Anterior cingulate cortex (tissue), 58 donors: ENCODE data around the gene KLF4.

Experiments
- DNase-seq, 58 donors: peaks; one replicate each; lab custom pipeline; 2025; lab: John Stamatoyannopoulos, UW

KLF4 gene

DNA sequence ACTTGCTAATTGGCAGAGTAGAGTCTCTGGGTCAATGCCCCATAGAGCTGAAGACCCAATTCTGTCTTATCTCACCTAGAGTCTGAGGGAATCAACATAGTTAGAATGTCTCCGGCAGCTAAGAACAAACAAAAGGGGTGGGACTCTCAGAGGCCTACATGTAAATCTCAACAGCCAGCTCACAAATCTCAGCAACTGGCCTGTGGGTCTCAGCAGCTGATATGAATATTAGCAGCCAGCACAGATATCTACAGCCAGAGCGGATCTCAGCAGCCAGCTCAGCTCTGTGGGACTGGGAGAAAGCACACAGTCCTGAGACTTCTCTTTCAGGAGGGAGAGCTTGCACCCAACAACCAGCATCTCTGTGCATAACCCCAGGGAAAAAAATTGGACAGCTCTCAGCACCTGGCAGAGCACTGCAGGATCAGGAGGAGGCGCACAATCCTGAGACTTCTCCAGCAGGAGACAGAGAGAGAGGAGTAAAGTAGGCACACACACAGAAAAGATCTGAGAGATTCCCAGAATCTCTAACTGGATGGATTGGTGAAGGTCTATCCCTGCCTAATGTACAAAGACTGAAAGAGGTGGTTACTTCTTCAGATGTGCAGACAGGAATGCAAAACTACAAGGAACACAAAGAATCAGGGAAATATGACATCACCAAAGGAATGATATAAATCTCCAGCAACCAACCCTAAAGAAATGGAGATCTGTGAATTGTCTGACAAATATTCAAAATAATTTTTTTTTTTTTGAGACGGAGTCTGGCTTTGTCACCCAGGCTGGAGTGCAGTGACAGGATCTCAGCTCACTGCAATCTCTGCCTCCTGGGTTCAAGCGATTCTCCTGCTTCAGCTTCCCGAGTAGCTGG lies 29.2 kb downstream of the KLF4 start:
- no peak for DNase-seq

DNA sequence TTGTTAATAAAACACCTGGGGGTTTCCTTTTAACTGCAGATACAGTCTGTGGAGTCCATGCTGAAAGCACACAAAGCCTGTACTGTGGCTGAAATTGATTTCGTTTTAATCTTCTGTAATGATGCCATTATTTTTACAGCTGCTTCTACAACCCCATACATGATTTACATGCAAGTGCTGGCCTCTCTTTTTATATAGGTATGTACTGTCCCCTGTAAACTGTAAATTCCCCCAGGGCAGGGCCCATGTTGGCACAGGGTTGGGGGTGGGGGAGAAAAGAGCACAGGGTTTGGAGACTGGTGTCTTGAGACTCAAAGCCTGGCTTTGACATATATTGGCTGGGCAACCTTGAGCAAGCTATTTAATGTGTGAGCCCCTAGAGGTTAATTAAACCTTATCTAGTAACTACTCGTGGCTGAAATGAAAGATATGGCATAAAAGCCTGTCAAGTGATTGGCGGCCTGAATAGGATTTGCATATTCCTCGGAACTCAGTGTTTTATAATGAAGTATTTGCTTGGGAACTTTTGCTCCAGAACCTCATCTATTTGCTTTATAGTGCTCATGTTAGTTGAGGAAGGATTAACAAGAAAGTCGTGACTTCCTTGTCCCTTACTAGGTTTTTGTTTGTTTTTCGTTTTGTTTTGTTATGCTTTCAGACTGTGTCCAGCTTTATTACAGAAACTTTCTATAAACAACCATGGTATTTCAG lies 34.0 kb downstream of the KLF4 start:
- DNase-seq, result no peak

DNA sequence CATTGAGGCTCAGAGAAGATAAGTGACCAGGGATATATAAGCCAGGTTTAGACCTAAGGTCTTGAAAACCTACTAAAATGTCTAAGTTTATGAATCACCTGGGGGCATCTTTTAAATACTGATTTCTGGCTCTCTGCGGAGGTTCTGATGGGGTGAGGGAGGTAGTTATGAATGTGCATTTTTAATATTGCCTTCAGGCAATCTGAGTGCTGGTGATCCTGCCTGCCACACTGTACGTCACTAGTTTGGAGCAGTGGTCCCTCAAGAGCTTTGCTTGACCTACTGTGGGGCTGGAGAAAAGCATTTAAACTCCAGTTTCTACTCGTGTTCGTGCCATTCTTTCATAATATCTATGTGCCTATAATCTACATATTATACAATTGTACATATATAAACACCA lies 36.1 kb downstream of the KLF4 start:
- no peak for DNase-seq

DNA sequence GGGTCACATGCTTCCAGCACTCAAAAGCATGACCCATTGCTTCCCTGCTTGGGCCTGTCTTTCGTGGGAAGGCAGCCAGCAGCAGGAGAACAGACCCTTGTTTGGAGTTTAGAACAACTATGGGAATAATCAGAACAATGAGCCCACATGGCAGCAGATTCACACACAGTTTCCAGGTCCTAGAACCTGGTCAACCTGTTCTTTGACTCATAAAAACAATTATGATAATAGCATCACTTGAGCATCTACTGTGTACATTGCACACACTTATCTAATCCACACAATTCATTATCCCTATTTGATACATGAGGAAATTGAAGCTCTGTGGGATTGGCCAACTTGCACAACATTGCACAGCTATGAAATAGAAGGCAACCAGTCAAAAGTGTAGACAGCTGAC lies 41.7 kb downstream of the KLF4 start:
- no peak for DNase-seq

DNA sequence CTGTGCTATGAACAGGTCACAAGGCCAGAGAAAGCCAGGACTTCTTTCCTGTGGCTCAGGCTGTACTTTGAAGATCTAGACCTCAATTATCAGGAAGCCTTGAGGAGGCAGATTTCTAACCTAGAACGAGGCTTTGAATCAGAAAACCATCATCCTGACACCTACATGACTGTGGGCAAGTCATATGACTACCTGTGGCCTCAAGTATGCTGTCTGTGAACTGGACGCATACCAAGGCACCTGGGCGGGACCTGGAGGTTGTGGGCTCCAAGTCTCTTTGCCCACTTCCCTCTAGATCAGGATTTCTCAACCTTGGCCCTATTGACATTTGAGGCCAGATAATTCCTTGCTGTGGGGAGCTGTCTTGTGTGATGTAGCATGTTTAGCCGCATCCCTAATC lies 42.5 kb downstream of the KLF4 start:
- DNase-seq, result no peak

DNA sequence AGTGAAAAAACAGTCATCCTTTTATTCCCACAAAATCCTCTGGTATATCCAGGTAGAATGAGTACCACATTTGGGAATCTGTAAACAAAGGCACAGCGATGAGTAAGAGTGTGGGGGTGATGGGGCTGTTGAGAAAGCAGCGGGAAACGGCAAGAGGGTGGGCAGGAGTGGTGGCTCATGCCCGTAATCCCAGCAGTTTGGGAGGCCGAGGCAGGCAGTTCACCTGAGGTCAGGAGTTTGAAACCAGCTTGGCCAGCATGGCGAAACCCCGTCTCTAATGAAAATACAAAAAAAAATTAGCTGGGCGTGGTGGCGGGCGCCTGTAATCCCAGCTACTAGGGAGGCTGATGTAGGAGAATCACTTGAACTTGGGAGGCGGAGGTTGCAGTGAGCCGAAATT lies 43.1 kb downstream of the KLF4 start:
- no peak for DNase-seq

DNA sequence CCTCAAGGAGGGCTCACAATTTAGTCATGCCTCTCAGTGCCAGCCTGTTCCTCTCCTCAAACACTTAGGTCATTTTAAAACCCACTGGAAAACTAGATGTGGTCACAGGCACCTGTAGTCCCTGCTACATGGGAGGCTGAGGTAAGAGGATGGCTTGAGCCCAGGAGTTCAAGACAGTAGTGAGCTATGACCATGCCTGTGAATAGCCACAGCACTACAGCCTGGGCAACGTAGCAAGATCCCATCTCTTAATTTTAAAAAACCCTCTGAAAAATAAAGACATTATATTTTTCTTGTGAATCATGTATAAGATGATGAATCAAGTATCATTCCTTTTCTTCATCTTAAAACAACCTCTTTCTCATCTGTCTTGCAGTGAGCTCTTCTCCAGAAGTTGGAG lies 45.8 kb downstream of the KLF4 start:
- no peak for DNase-seq

DNA sequence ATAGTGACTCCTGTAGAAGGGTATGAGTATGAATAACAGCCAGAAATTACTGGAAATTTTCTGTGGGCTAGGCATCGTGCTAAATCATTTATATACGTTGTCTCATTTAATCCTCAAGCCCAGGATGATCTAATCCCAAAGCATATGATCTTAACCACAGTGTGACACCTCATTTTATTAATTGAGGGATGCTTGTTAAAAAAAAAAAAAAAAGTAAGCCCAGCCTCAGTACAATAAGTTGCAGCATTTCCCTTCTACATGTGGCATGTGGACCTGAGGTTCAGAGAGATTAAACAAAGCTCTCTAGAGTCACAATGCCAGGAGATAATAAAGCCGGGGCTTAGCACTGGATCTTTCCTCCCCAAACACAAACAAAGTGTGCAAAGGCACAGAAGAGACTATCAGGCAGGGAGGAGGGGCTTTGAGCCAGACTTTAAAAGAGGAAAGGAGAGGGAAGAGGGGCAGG lies 49.5 kb downstream of the KLF4 start:
- no peak for DNase-seq

DNA sequence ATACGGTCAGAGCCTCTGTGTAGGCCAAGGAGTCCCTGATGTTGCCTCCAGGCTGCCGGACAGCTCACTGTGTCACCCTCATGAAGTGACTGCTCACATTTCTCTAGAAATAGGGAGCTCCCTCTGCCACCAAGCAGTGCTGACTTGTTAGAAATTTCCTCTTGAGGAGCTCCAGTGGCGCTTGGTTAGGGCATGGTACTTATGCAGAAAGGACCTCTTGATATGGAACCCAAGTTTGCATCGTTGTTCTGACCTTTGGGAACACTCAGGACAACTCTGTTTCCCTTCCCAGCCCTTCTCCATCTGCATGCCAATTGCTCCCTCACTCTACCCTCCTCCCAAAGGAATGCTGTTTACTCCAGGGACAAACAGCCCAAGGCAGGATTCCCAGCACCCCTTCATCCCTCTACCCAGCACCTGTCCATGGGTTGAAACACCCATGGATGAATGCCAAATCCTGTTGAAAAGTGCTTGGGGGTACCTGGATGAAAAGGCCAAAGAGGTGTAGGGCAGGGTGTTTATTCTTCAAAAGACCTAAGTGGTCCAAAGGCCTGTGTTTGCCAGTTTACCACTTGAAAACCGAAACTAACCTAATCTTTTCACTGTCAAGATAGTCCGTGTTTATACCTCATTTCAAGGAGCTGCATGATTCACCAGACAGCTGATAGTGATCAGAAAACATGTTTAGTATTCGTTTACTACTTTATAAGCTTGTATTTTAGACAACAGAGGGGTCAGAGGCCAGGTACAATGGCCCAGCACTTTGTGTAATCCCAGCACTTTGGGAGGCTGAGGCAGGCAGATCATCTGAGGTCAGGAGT lies 51.1 kb downstream of the KLF4 start:
- DNase-seq, result no peak

DNA sequence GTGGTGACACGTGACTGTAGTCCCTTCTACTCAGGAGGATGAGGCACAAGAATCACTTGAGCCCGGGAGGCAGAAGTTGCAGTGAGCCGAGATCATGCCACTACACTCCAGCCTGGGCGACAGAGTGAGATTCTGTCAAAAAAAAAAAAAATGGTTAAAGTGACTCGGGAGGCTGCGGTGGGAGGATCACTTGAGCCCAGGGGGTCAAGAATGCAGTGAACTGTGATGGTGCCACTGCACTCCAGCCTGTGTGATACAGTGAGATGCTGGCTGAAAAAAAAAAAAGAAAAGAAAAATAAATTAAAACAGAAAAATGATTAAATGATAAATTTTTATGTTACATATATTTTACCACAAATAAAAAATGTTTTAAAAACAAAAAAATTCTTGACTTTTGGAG lies 51.9 kb downstream of the KLF4 start:
- DNase-seq, result no peak

DNA sequence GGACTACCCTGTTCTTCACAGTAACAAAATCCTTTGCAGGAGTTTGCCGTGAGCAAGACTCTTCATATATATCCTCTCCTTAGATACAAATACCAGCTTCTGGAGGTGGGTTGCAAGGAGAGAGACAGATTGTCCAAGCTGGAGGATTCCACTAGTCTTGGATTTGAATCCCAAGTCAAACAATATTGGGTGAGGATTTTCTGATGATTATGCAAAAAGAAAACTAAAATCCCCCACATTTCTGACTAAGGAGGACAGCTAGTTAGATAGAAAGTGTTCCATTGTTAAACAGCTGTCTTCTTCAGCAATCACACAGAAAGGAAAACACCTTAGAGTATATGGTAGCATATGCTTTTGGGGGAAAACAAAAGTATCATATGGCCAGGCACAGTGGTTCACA lies 54.2 kb downstream of the KLF4 start:
- DNase-seq, result no peak
